HFFc6 (cell line): ENCODE results near the gene JADE2. TPM values are rescaled to one million over a fixed set of nuclear protein-coding genes. Genes with fewer than 3 reads are reported as not detected.
A peak's percentile ranks its signal among the peaks of the same experiment; 100 is the strongest.

Experiments used
- DNase-seq: peaks from one replicate; pipeline ENCODE4 v3.0.0-alpha.2; 2018
- H3K27ac Mint-ChIP-seq: 2 replicates; pipeline ENCODE4 v1.8.0; 2020; ENCODE audit warnings: mild to moderate bottlenecking, mixed read lengths
- H3K27me3 Mint-ChIP-seq: 2 replicates; pipeline ENCODE4 v1.8.0; 2021; ENCODE audit warnings: mild to moderate bottlenecking, moderate library complexity, mixed read lengths; ENCODE audit not compliant: insufficient read depth
- H3K36me3 Mint-ChIP-seq: 2 replicates; pipeline ENCODE4 v1.8.0; 2021; ENCODE audit warnings: low read depth, mixed read lengths
- H3K4me1 Mint-ChIP-seq: 2 replicates; pipeline ENCODE4 v1.8.0; 2020; ENCODE audit warnings: low read depth, mixed read lengths
- H3K4me3 Mint-ChIP-seq: 2 replicates; pipeline ENCODE4 v1.8.0; 2020; ENCODE audit warnings: mild to moderate bottlenecking, moderate library complexity, mixed read lengths
- H3K9me3 Mint-ChIP-seq: 2 replicates; pipeline ENCODE4 v1.8.0; 2020; ENCODE audit warnings: mild to moderate bottlenecking, mixed read lengths
- total RNA-seq, 6 experiments: library from RNA; stranded (reverse); fragmentation: NEBNext Ultra II Directional; extraction: Animal tissue kit (Norgen Biotek cat#: 25700); gene quantifications; 2 replicates in 1 of 6; 3 replicates in 5 of 6; pipeline ENCODE4 v1.2.3, GENCODE V29; 2021
- TF ChIP-seq, protein P1 (sequence below): fragments of 200-600 bp; sonication (generic); IDR thresholded peaks from 2 replicates; pipeline ENCODE4 v1.5.0; 2021; ENCODE audit warnings: antibody characterized with exemption, mild to moderate bottlenecking

The JADE2 gene
- total RNA-seq, 6 experiments from 2014 or later = 32.8 to 41.0 (median 39.6) TPM

DNA sequence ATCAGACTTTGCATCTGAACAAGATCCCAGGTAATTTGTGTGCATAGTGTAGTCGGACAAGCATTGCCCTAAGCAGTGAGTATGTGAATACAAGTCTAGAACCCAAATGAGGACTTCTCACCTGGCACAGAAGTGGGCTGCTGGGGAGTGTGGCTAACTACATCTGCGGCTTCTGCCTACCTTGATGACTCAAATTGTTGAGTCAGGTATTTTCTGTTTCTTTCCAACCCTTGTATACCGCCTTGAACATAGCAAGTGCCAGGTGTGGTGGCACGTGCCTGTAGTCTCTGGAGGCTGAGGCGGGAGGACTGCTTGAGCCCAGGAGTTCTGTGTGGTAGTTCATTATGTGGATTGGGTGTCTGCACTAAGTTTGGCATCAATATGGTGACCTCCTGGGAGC is 7.9 kb upstream of the JADE2 start:
- Mint-ChIP-seq H3K4me3 (no peak overlapping the region), H3K27ac (no peak overlapping the region), H3K36me3 (no peaks in the 10 kb centered on the region), H3K9me3 (no peaks in the 10 kb centered on the region), H3K27me3 (peaks cover 13% of the 10 kb centered on the region), H3K4me1 (peaks cover 2% of the 10 kb centered on the region; the same call in 1 of the 2 replicates)
- DNase-seq = no peak
- TF ChIP-seq, protein P1, sequence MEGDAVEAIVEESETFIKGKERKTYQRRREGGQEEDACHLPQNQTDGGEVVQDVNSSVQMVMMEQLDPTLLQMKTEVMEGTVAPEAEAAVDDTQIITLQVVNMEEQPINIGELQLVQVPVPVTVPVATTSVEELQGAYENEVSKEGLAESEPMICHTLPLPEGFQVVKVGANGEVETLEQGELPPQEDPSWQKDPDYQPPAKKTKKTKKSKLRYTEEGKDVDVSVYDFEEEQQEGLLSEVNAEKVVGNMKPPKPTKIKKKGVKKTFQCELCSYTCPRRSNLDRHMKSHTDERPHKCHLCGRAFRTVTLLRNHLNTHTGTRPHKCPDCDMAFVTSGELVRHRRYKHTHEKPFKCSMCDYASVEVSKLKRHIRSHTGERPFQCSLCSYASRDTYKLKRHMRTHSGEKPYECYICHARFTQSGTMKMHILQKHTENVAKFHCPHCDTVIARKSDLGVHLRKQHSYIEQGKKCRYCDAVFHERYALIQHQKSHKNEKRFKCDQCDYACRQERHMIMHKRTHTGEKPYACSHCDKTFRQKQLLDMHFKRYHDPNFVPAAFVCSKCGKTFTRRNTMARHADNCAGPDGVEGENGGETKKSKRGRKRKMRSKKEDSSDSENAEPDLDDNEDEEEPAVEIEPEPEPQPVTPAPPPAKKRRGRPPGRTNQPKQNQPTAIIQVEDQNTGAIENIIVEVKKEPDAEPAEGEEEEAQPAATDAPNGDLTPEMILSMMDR = no peak

DNA sequence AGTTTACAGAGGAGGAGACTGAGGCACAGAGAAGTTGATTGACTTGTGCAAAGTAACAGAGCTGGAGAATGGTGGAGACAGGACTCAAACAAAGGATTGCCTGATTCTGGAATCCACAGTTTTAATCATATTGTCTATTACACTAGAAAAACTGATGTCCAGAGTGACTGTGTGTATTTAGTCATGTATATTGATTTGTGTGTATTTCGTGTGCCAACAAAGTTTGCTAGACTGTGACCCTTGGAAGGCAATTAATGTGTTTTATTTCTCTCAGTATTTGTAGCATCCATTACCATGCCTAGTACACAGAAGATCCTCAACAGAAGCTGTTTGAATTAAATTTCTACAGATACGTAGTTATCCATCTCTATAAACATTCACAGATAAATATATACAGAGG is 5.5 kb upstream of the JADE2 start:
- H3K27me3 Mint-ChIP-seq = peaks cover 16% of the 10 kb centered on the region
- no peaks in the 10 kb centered on the region for H3K36me3 Mint-ChIP-seq
- TF ChIP-seq, protein P1 = no peak
- no peak for DNase-seq
- no peak overlapping the region for H3K4me3 Mint-ChIP-seq
- H3K4me1 Mint-ChIP-seq = peaks cover 7% of the 10 kb centered on the region
- H3K27ac Mint-ChIP-seq = no peak overlapping the region
- H3K9me3 Mint-ChIP-seq = no peaks in the 10 kb centered on the region

DNA sequence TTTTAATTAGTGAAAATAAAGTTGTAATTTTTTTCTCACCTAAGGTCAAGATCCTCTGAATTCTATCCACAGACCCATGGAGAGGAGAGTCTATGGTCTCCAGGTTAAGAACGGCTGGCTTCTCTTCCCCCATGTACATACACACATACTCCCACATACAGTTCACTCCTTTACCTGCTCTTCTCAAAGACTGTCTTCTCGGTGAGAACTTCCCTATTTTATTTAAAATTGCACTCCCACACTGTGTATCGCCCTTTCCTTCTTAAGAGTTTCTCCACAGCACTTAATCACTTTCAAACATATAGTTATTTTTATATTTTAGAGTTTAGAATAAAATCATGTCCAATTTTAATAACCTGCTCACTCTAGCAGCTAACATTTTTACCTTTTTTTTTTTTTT is 3.6 kb upstream of the JADE2 start:
- peaks cover 7% of the 10 kb centered on the region for H3K4me1 Mint-ChIP-seq
- peaks cover 19% of the 10 kb centered on the region for H3K27me3 Mint-ChIP-seq
- H3K27ac Mint-ChIP-seq = no peak overlapping the region
- H3K9me3 Mint-ChIP-seq = no peaks in the 10 kb centered on the region
- TF ChIP-seq, protein P1 = no peak
- no peak overlapping the region for H3K4me3 Mint-ChIP-seq
- no peak for DNase-seq
- no peaks in the 10 kb centered on the region for H3K36me3 Mint-ChIP-seq

DNA sequence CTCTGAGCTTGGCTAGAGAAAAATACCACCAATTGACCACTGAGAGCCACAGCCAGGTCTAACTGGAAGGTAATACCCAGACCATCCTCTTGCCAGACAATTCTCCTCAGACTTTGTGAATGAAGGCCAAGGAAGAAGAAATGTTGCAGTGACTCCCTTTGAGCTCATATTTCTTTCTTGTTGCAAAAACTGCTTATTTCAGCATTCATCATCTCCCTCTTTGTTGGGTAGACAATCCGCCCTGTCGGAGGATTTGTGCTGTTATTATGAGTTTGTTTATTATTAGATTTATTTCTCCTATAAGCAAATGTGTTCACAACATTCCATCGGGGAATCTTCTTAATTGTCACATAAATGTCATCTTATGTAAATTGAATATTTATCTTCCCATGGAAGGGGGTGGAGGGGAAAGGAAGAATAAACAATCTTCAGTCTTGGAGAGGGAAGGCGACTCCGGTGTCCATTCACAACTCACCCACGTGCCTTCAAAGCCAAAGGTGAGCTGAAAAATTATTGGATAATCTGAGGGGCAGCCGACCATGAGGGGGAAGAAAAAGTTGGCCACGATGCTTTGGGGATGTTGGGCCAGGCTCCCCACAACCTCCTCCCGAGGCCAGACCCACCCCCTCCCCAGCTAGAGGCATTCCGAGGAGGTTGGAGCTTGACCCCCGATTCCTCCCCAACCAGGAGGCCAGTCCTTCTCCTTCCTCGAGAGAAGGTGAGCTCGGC is 1.8 kb upstream of the JADE2 start:
- Mint-ChIP-seq H3K4me3 (peak overlapping the region; percentile 93), H3K36me3 (no peaks in the 10 kb centered on the region), H3K4me1 (peaks cover 16% of the 10 kb centered on the region), H3K27me3 (peaks cover 19% of the 10 kb centered on the region), H3K27ac (peak overlapping the region; percentile 62; the same call in 1 of the 2 replicates), H3K9me3 (no peaks in the 10 kb centered on the region)
- TF ChIP-seq, protein P1 = no peak; the same call in 1 of the 2 replicates
- no peak for DNase-seq

DNA sequence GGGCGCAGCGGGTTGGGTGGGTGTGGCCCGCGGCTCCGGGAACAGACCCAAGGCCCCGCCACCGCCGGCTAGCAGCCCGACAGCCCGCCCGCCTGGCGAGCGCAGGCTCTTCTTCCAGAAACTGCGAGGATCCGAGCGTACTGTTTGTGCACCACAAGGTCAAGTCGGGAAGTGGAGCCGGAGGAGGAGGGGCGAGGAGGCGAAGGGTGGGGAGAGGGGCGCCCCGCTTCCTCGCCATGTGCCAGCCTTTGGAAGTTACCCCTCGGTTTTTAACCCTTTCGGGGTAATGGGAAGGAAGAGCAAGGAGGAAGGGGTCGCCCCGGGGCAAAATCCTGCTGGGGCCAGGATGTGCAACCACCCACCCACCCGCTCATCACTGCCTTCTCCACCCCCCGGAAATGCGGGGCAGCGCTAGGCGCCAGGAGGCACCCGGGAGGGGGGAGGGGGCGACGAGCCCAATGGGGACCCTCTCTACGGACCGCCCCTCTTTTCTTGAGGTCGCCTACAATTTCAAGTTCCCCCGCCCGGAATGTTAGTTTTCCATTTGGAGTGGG is 1.1 kb upstream of the JADE2 start:
- H3K9me3 Mint-ChIP-seq = no peaks in the 10 kb centered on the region
- peak overlapping the region; percentile 93 for H3K4me3 Mint-ChIP-seq
- no peaks in the 10 kb centered on the region for H3K36me3 Mint-ChIP-seq
- peaks cover 18% of the 10 kb centered on the region for H3K4me1 Mint-ChIP-seq
- peak overlapping the region; percentile 88 for H3K27ac Mint-ChIP-seq
- TF ChIP-seq, protein P1 = no peak; the same call in none of the 2 replicates
- peak; percentile 51 for DNase-seq
- H3K27me3 Mint-ChIP-seq = peaks cover 19% of the 10 kb centered on the region
